ENCODE measurements around the gene RALGAPB. TPM values are rescaled to one million over a fixed set of nuclear protein-coding genes. Genes with fewer than 3 reads are reported as not detected.
"Not testable (repeated sequence)": the region's sequence is repeated elsewhere in the genome, so short reads cannot be mapped to it uniquely, and the experiment has no call there.

RALGAPB gene
- polyA plus RNA-seq, 3 donors = 31.3 to 47.0 (median 43.4) TPM

- no peak for DNase-seq
Measured at GRCh38 chr20:38581830-38582358, 109.3 kb downstream of the RALGAPB start.

DNA sequence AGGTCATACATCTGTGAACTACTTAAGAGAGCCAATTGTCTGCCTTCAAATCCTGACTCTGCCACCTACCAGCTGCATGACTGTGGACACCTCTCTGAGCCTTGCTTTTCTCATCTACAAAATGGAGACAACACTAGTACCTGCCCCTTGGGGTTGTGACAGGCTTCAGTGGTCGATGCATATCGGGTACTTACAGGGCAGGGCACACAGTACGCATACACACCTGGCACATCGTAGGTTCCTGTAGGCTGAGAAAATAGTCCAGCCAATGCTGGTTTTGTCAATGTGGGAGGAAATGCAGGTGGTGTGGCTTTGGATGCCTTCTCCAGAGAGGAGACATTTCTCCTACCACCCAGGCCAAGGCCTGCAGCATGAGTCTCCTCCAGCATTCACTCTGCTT lies 110.7 kb downstream of the RALGAPB start:
- no peak for DNase-seq

DNA sequence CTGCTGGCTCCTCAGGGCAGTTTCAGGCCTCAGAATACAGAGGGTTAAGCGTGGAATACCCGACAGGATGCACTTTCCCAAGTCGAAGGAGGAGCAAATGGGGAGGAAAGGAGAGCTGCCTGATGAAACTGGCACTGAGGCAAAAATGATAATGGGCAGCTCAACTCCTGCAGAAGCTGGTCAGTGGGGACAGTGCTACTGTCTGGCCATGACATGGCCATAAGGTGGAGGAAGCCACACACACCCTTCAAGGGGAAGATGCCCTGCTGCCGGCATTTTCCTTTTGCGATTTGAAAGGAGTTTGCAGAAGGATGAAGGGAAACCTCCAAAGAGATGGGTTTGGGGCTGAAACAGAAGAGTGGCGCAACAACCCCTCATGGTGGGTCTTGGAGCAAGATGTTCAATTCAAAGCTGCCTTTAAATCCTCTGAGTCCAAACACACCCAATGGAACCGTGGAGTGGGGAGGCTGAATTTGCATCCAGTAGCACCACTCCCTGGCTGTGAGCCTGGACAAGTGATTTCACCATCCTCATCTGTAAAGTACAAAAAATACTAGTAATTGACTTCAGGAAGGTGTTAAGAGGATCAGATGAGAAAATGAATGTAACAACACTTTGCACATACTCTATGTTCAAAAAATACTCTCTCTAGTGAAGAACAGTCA lies 111.6 kb downstream of the RALGAPB start:
- DNase-seq = no peak

GRCh38 chr20:38585404-38586180 lies 112.9 kb downstream of the RALGAPB start:
- no peak for DNase-seq

GRCh38 chr20:38586181-38586525 lies 113.5 kb downstream of the RALGAPB start:
- no peak for DNase-seq

DNA sequence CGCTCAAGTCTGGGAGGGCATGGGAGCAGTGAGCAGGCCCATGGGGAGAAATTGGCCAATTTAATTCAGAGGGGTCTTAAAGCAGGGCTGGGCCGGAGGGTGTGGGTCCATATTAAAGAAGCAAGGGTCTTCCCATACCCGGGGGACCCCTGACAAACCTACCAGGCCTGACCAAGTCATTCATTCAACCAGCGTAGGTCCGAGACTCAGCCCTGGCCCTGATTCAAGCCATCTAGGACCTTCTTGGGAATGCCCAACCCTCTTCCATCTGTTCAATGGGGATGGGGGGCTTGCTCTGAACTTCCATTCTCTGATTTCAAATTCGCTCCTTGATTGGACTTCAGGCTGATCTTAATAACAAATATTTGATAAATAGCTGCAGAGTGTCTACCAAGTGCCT lies 115.7 kb downstream of the RALGAPB start:
- no peak for DNase-seq

DNA sequence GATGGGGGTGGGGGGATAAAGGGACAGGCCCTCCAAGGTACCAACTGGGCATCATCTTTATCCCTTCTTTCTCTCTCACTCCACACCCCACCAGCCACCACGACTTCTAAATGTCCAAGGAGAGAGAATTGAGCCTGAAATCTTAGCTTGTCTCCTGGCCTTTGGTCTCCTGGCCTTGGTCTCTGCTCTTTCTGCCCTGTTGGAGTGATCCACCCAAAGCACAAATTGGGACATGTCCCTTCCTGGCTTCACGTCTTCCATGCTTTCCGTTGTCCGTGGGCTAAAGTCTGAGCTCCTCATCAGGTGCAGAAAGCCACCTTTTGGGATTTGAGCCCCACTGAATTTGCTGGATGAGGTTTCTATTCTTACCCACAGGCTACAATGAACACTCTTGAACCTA lies 116.7 kb downstream of the RALGAPB start:
- DNase-seq = no peak

- DNase-seq = no peak
Measured at GRCh38 chr20:38589967-38590675, 117.5 kb downstream of the RALGAPB start.

GRCh38 chr20:38590676-38591473 lies 118.2 kb downstream of the RALGAPB start:
- DNase-seq = no peak

- DNase-seq = no peak
Measured at GRCh38 chr20:38591474-38592410, 119.1 kb downstream of the RALGAPB start.

GRCh38 chr20:38592411-38592790 lies 119.8 kb downstream of the RALGAPB start:
- DNase-seq = not testable (repeated sequence)

GRCh38 chr20:38594281-38594680 lies 121.6 kb downstream of the RALGAPB start:
- DNase-seq = not testable (repeated sequence)

GRCh38 chr20:38595886-38596285 lies 123.2 kb downstream of the RALGAPB start:
- DNase-seq = not testable (repeated sequence)

GRCh38 chr20:38599410-38599882 lies 126.8 kb downstream of the RALGAPB start:
- peak; percentile 40 for DNase-seq

- DNase-seq = no peak
Measured at GRCh38 chr20:38600057-38600456, 127.4 kb downstream of the RALGAPB start.

GRCh38 chr20:38601216-38602184 lies 128.9 kb downstream of the RALGAPB start, which contains the start of gene ARHGAP40:
Gene ARHGAP40 (plus strand): TSS chr20:38601809.
- peak; percentile 22 for DNase-seq

- DNase-seq = no peak
Measured at GRCh38 chr20:38602185-38602581, 129.5 kb downstream of the RALGAPB start.

DNA sequence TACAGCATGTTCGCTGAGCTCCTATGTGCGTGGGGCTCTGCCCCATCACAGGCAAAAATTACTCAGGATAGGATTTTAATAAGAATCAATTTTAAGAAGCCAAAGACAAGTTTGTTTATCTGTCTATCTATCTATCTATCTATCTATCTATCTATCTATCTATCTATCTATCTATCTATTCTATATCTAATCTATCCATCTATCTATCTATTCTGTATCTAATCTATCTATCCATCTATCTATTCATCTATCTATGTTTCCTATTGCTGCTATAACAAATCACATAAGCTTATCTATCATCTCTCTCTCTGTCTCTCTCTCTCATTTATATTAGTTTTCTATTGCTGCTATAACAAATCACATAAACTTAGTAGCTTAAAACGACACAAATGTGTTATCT lies 130.6 kb downstream of the RALGAPB start:
- DNase-seq = no peak

DNA sequence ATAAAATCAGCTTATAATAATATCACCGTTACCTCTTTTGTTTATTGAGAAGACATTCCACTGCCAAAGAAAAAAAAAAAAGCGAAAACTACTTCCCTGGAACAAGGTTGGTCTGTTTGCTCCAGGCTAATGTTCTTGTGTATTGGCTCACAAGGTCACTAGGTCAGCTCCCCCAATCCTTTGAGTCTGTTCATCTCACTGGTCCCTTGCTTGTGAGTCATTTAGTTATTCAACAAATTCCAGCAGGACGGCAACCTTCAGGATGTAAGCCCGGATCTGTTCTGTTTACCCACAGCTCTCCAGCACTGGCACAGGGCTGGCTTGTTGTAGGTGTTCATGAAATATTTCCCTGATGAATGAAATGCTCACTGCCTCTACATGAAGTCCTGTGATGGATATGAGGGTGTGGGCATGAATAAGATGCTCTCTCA lies 132.2 kb downstream of the RALGAPB start:
- no peak for DNase-seq
